Measurements from ENCODE around the gene SSC5D.

GRCh38 chr19:55464039-55464661 lies 24.1 kb upstream of the SSC5D start:
- TF ChIP-seq POLR2A (IDR thresholded peaks at IDR 0.05; ENCODE audit: low read length), result no peak
- TF ChIP-seq GATA1 (IDR thresholded peaks at IDR 0.05; ENCODE audit: low read depth, low read length), result no peak

Measured in erythroblast (primary cell).